HG02981 (cell line): ENCODE data around the gene FHIT.

Experiments
- ATAC-seq: cut with Tn5 transposase; IDR thresholded peaks from one replicate; pipeline ENCODE4 v1.9.1; 2021; ENCODE audit warnings: mild to moderate bottlenecking, moderate library complexity; ENCODE audit not compliant: unreplicated experiment

Gene FHIT

GRCh38 chr3:60202052-60202726 lies 1049.1 kb downstream of the FHIT start:
- no peak for ATAC-seq

GRCh38 chr3:60199306-60199705 lies 1051.9 kb downstream of the FHIT start:
- no peak for ATAC-seq

GRCh38 chr3:60198179-60198720 lies 1053.0 kb downstream of the FHIT start:
- ATAC-seq: no peak

GRCh38 chr3:60192297-60193114 lies 1058.7 kb downstream of the FHIT start:
- no peak for ATAC-seq

GRCh38 chr3:60190073-60190472 lies 1061.2 kb downstream of the FHIT start:
- ATAC-seq: no peak

- ATAC-seq: no peak
These were observed 1061.9 kb downstream of the FHIT start for GRCh38 chr3:60189304-60189703.

- no peak for ATAC-seq
These were observed 1062.4 kb downstream of the FHIT start for GRCh38 chr3:60188803-60189202.

GRCh38 chr3:60187343-60187742 lies 1063.9 kb downstream of the FHIT start:
- ATAC-seq: no peak

- no peak for ATAC-seq
These were observed 1064.9 kb downstream of the FHIT start for GRCh38 chr3:60186359-60186758.

GRCh38 chr3:60185161-60185560 lies 1066.1 kb downstream of the FHIT start:
- no peak for ATAC-seq

- ATAC-seq: no peak
These were observed 1068.6 kb downstream of the FHIT start for GRCh38 chr3:60182697-60183096.

GRCh38 chr3:60178931-60179653 lies 1072.2 kb downstream of the FHIT start:
- ATAC-seq: no peak

GRCh38 chr3:60177726-60178125 lies 1073.5 kb downstream of the FHIT start:
- no peak for ATAC-seq

GRCh38 chr3:60176614-60177013 lies 1074.6 kb downstream of the FHIT start:
- ATAC-seq: no peak

GRCh38 chr3:60175680-60176079 lies 1075.6 kb downstream of the FHIT start:
- no peak for ATAC-seq

GRCh38 chr3:60169755-60170154 lies 1081.5 kb downstream of the FHIT start:
- no peak for ATAC-seq

GRCh38 chr3:60167186-60167585 lies 1084.1 kb downstream of the FHIT start:
- no peak for ATAC-seq

GRCh38 chr3:60160822-60161748 lies 1090.2 kb downstream of the FHIT start:
- no peak for ATAC-seq

- no peak for ATAC-seq
These were observed 1091.0 kb downstream of the FHIT start for GRCh38 chr3:60160111-60160821.

GRCh38 chr3:60158035-60158434 lies 1093.2 kb downstream of the FHIT start:
- no peak for ATAC-seq
